ENCODE results near the gene CHAF1A.

CHAF1A gene

DNA sequence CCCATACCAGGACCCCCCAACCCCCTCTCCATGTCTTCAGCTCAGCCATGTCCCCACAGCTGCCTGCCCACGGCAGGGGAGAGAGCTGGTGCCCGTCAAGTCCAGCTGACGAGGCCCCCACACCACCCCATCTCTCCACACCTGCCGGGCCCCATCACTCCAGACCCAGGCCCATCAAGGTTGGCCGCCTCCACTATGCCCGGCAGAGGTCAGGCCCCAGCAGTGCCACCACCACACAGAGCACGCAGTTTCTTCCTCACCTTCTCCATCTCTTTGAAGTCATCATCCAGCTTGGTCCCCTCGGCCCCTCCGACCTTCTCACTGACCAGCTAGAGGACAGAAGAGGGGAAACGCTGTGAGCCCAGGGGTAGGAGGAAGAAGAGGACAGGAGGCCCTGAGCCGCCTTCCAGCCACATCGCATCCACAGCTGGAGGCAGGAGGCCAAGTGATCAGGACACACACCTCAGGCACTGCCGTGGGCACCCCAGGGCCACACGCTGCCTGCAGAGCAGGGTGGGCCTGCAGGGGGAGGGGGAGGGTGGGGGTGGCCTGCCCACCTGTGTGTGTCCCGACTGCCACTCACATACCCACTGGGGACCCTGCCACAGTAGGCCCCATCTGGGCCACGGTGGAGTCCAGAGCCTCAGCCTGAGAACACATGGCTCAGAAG, 35.6 kb upstream of the CHAF1A start:
- DNase-seq (ENCODE audit: low read depth) = no peak

DNA sequence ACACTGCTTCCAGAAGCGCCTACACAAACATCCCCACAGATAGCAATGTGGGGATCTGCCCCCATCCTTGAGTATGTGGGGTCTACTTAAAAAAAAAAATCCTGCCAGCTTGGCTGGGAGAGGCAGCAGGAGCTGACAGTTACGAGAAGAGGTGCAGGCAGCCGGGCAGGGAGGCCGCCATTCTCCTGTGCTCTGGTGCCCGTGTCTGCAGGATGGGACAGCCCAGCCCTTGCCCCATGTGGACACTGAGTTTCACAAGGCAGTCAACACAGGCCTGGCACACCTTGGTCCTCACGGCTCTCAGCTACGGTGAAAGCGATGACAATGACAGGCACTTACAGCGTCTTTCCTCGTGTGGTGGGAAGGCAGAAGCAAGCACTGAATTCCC, 35.1 kb upstream of the CHAF1A start:
- no peak for DNase-seq (ENCODE audit: low read depth)

DNA sequence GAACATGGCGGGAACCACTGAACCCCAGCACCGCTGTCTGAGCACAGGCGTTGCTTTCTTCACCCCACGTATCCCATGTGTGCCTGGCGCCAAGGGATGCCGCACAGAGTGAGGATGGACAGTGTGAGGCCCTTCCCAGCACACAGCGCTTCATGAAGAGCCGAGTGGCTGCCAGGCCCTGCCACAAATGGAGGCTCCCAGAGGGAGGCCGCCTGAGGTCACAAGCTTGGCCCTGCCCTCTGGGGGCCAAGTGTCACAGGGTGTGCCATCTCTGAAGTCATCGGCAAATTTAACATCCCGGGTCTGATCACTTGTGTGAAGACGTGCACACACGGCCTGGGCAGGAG, 34.7 kb upstream of the CHAF1A start:
- DNase-seq (ENCODE audit: low read depth) = no peak

DNA sequence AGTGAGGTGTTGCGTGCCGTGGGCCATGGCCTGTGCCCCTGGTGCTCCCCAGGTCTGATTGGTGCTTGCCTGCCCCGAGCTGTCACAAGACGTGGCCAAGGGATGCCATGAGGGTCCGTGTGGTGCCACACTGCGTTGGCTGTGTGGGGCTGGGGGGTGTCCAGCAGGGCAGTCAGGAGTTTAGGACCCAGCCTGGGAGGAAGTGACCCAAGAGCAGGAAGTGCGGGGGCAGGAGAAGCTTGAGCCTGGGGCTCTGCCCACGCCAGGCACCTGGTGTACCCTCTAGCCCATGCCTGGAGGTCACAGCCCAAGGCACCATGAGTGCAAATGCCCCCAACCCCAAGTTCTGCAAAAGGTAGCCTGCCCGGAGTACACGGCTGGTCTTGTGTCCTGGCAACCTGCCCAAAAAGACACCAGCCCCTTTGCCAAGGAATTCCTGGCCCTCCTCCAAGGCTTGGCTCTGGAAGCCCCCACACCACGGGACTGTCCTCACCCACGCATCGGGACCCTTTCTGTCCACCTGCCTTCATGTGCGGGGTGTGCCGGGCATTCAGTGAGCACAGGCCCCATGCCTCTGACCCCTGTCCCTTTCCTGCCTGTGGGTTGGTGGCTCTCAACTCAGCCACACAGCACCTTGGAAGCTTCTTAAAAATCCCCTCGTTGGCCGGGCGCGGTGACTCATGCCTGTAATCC, 34.2 kb upstream of the CHAF1A start:
- DNase-seq (ENCODE audit: low read depth) = no peak

DNA sequence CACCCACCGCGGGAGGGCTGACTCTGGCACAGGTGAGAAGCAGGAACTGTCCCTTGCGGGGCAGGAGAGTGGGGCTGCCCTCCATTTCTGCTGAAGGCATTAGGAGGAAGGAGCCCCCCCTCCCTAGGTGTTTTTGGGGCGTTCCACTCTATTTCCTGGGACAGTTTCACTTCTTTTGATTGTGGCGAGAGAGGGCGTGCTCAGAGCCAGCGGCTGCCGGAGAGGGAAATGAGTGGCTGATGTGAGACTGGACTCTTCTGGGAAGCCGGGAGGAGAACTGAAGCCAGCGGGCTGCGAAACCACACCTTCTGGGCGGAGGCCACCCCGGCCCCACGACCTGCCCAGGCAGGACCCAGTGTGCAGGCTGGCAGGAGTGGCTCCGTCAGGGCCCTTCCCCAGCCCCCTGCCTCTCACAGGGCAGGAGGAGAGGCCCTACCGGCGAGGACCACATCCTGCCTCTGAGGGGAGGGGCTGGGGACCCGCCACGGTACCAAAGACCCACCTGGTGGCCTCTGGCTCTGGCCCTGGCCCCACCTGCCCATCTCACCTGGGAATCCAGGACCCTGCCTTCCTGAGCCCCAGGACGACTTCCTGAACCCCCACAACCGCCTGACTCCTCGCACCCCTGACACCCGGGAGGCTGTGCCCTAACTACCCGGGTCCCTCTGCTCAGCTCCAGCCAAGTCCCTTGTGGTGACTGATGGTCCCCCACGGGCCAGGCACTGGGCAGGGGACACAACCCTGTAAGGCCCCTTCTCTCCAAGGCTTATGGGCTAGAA, 33.1 kb upstream of the CHAF1A start:
- DNase-seq (ENCODE audit: low read depth) = peak; percentile 50

DNA sequence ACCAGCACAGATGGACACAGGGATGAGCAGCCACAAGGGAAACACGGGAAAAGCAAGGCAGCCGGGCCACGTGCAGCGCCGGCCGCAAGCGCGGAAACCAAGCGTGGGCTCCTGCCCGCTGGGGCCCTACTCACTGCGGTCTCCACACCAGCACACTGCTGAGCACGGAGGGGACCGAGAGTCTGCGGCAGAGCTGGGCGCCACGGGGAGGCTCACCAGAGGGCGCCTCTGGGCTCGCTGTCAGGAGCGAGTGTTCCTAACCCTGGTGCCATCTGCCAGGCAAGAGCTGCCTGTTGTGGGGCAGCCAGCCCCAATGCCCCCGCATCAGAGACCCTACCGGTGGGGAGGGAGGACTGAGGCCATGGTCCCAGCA, 32.6 kb upstream of the CHAF1A start:
- peak; percentile 68 for DNase-seq (ENCODE audit: low read depth)

DNA sequence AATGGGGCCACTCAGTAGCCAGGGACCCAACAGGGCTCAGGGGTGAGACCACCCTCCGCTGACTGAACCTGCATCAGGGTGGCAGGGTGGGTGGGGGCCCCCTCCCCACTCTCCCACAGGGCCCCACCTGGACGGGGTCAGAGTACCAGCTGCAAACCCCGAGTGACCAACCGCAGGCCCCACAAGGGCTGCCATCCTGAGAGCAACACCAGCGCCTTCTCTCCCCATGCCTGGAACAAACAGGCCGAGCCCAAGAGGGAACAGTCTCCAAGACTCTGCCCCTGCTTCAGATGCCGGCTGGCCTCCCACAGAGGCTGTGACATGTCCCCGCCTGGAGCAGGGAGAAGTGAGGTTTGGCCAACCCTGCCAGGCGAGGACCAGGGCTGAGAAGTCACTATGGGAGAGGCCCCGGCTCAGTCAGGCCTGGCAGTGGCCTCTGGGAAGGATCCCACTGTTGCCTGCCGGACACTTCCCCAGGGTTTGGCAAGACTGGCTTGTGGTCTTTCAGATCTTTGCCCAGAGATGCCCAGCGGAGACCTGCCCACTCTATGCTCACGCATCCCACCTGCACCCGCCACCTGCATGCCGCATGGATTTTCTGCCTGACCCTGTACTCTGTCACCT, 31.9 kb upstream of the CHAF1A start:
- no peak for DNase-seq (ENCODE audit: low read depth)

DNA sequence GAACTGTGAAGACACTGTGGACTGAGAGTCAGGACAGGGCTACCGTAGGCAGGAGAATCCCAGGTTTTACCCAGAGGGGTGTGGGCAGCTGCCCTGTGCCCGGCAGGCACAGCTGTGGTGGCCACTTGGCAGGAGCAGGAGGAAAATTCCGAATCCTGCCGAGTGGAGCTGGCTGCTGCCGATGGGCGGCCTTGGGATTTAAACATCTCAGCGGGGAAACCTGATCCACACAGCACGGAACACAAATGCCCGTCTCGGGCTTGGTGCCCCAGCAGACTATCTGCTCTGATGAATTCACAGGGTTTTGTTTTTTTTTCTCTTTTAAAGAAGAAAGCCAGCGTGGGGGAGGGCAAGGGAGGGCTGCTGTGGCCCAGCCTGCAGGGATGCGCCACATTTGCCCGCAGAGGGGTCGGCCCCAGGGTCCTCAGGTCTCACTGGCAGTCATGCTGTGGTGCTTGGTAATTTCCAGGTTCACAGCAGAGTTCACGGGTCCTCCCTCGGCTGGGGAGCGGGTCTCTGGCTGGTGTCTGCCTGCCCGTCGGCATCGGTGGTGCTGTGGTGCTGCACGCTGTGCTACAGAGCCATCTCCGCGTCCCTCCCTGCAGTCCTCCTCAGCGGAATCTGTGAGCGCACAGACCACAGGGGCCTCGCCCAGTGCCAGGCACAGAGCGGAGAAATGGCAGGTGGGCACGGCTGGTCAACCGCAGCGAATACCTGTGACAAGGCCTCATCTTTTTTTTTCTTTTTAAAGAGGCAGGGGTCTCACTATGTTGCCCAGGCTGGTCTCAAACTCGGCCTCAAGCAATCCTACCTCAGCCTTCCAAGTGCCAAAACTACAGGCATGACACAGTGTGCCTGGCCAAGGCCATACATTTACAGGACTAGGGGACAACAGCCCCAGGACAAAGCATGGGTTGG, 30.9 kb upstream of the CHAF1A start:
- DNase-seq (ENCODE audit: low read depth) = no peak

DNA sequence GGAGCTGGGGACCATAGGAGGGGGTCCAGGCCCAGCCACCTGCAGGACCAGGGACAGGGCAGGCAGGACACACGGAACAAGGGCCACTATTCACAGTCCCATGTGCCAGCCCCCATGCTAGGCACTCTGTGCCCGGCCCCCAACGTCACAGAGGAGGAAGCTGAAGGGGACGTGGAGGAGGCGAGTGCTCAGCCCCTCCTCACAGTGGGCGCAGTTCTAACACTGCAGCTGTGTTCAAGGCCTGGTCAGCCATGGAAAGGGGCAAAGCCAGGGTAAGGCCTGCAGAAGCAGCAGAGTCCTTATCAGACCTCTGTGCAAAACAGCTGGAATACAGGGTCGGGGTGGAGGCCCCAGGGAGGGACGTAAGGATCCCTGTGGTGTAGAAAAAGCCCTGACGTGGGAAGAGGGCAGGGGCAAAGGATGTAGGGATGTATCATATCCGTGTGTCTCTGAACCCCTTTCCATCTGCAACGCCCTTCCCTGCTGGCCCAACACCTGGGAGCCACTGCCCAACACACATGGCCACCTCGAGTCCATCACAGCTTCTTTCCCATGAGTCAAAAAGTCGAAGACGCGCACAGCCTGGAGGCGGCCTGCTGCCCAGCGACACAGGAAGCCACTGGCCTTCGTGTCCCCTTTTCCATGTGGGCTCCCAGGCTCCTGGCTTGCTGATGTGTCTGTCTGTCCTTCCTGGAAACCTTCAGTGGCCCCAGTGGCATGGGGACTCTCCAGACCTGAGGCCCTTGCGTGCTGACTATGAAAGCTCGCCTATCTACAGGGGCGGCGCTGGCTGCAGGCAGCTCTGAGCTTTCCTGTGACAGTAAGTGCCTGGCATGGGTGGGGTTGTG, 30.1 kb upstream of the CHAF1A start:
- no peak for DNase-seq (ENCODE audit: low read depth)

DNA sequence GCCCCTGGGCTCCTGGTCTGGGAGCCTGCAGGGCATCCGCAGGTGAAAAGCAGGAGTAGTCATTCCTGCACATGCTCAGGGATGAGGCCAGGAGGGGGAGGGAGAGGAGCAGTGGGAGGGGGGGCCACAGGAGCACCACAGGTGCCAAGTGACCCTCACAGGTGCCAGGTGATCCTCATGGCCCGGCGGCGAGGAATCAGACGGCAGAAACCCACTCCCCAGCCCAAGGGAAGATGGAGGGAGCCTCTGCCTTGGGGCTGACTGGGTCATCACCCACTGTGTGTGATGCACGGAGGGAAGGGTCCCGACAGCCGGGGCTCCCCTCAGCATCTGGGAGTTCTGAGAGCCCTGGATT, 29.4 kb upstream of the CHAF1A start:
- DNase-seq (ENCODE audit: low read depth) = no peak

DNA sequence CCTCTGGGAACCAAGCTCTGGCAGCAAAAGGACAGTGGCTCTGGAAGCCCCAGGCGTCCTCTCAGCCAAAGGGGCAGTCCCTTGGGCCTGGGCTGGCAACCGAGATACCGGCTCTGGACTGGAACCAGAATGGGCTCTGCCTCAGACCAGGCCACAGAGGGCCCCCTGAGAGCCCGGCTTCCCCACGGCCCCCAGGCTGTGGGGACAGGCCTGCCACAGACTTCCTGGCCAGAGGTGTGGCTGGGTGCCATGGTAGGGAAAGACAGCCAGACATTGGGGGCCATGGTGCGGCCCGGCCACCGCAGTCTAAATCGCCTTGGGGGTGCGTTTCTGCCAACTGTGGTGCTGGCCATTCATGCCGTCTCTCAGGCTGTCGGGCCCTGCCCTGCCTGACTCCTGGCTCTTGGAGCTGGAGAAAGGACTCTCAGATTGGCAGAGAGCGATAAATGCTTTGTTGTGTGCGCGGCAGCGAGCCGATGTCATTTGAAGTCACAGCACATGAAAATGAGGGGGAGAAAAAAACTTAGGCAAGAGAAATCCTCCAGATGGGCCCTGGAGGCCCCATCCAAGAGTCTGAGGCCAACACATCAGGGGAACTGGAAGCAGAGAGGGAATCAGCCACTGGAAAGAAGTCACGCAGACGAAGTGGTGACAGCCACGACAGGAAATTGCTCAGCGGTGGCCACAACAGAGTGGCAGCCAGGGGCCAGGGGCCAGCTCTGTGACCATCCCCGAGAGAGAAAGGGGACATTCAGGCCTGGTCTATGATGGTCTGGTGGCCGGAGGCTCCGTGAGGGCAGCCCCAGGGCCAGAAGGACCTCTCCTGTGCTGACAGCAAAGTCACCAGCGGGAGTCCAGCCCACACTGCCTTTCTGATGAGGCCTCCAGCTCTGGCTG, 28.6 kb upstream of the CHAF1A start:
- DNase-seq (ENCODE audit: low read depth) = no peak

DNA sequence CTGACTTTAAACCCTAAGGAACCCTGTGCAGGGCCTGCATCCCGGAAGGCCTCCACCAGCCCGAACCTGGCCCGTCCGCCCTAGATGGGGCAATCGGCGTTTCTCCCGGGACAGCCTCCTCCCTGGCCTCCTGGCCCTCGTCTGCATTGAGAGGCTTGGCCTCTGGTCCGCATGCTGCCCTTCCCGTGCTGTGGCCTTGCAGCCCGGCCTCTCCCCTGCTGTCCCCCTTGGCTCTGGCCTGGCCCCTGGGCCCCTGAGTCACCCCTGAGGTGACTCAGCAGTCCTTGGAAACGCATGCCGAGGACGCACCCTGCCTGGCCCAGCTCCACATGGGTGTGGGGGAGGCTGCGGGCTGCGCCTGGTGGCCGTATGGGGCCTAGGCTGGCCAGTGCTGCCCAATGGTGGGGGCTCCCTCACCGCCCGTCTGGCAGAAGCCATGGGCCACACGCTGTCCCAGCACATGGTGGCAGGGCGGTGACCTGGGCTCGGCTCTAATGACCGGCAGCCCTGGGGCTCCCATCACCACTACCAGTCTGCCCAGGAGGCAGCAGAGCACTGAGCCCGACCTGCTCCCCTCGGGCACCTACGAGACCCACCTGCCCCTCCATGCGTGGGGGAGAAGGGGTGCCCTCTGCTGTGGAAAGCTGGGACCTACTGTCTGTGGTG, 27.8 kb upstream of the CHAF1A start:
- DNase-seq (ENCODE audit: low read depth) = no peak

DNA sequence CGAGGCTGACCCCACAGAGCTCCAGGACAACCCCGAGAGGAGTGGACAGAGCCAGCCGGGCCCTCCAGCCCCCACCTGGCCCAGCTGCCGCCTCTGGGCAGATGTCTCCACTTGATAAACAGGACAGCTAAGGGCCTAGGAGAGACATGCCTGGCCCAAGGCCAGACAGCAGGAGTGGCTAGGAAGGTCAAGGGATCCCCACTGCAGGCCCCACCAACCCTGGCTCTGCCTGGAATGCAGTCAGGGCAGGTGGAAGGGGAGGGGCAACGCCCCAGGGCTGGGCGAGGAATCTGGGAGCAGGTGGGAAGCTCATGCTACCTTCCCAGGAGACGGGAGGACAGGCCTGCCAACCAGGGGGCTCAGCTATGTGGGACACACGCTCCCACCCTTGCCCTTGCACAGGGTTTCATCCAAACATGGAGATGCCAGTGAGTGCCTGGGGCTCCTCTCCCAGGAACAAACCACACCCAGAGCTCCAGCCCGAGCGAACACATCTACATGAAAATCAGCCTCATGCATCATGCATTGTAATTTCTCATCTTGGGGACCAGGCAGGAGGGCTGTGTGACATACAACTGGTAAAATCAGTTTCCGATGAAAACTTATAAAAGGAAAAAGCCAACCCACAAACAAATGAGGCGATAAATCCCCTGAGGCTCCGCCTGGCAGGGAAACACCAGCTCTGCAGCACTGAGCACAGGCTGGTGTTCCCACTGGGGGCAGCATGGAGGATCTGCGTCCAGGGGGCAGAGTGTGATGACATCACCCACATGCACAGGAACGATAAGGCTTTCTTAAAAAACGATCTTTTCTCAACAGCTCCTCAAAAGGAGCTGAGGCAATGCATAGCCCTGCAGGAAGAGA, 27.0 kb upstream of the CHAF1A start:
- no peak for DNase-seq (ENCODE audit: low read depth)

DNA sequence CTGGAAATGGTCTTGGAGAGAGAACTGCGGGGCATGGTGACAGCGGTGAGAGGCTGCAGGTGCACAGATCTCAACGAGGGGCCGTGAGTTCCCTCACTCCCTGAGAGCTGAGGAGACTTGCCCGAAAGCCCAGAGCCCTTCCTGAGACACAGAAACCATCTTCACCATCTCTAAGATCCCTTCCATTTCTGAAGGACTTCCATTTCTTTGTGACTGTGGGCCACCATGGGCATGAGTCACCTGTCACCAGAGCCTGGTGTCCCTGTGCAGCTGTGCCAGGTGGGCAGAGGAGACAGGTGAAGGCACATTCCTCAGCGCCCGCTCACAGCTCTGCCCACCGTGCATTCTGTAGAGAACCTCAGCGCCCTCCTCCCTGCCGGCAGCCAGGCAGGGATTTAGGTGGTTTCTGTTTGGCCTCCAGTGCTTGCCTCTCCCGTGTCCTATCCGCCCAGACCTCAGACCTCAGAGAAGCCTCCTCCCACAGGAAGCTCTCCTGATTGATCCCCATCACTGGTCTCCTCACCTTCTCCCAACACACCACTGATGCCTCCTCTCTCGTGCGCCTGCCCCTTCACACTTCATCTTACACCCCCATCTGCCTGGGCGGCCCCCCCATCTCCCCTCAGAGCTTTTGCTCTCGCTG, 26.3 kb upstream of the CHAF1A start:
- no peak for DNase-seq (ENCODE audit: low read depth)

DNA sequence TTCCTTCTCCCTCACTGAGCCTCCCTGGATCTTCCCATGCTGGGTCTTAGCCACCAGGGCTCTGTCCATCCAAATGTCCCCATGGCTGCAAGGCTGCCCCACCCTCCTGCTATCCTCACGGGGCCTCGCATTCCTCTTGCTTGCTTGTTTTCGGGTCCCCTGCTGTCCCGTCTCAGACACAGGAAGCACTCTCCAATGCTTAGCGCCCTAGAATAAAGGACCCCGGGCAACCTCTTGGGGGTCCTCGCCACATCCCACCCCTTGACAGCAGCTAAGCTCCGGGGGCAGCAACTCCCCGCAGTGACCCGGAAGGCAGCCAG, 25.8 kb upstream of the CHAF1A start:
- DNase-seq (ENCODE audit: low read depth) = no peak

DNA sequence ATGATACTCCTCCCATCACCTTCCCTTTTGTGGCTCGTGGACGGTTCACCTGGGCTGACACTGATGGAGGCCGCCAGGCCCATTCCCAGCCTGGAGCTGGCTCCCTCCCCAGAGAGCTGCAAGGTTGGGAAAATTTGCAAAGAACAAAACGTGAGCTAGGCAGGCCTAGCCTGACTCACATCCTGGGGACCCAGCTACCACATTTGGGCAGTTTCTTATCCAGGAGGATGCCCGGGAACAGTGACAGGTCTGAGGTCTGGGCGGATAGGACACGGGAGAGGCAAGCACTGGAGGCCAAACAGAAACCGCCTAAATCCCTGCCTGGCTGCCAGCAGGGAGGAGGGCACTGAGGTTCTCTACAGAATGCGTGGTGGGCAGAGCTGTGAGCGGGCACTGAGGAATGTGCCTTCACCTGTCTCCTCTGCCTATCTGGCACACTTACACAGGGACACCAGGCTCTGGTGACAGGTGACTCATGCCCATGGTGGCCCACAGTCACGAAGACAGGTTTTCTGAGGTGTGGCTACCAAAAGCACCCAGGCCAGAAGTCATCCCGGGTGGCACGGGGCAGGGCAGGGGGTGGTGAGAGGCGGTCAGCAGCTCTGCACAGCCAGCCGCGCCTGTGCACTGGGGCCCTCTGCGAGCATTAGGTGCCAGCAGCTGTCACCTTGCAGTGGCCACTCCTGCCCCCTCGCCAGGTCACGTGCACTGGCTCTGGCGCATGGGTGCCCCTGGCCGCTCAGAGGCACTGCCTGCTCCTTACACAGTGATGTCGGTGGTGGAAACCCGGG, 25.3 kb upstream of the CHAF1A start:
- no peak for DNase-seq (ENCODE audit: low read depth)

DNA sequence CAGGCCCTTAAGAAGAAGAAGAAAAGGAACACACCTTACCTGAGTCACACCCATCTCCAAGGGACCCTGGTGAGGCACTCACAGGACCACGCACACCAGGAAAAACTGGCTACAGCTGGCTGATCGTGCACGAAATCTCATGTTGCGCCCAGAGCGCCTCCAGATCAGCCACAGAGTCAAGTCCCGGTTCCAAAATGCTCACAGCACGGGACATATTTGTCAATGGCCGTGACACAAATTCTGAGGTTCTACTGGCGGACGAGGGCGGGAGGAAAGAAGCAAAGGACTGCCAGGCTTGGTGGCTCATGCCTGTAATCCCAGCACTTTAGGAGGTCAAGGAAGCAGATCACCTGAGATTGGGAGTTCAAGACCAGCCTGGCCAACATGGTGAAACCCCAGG, 23.6 kb upstream of the CHAF1A start:
- DNase-seq (ENCODE audit: low read depth) = no peak
